ENCODE data around the gene PSTPIP2. TPM values are rescaled to one million over a fixed set of nuclear protein-coding genes. Genes with fewer than 3 reads are reported as not detected.
A peak's percentile ranks its signal among the peaks of the same experiment; 100 is the strongest.

The PSTPIP2 gene
- total RNA-seq, 1 donor from 2014 or later = 9.1 TPM

- Histone ChIP-seq H3K27me3 (ENCODE audit: insufficient read depth, low read length) (no peaks in the 10 kb centered on the region), H3K4me3 (ENCODE audit: insufficient read depth, low read depth, low read length) (no peak overlapping the region), H3K9ac (ENCODE audit: low read length) (no peak overlapping the region), H4K20me1 (ENCODE audit: insufficient read depth, low read length) (peaks cover 8% of the 10 kb centered on the region), H2AFZ (ENCODE audit: low read depth, low read length) (no peak overlapping the region), H3K4me2 (ENCODE audit: low read length) (no peak overlapping the region), H3K27ac (ENCODE audit: low read depth, low read length) (no peak overlapping the region), H3K9me3 (ENCODE audit: insufficient read depth, low read depth, low read length) (no peaks in the 10 kb centered on the region), H3K4me1 (ENCODE audit: insufficient read depth, low read length) (peaks cover 3% of the 10 kb centered on the region), H3K79me2 (ENCODE audit: insufficient read depth, low read length) (no peaks in the 10 kb centered on the region), H3K36me3 (ENCODE audit: insufficient read depth, low read length) (peaks cover 37% of the 10 kb centered on the region)
- FAIRE-seq (no peak), DNase-seq (ENCODE audit: low read depth) (no peak)
- no peak overlapping the region for H3K4me3 Mint-ChIP-seq (ENCODE audit: unreplicated experiment)
- TF ChIP-seq CTCF (IDR thresholded peaks at IDR 0.05; ENCODE audit: insufficient read depth, low read depth, low read length) (no peak), EZH2 (IDR thresholded peaks at IDR 0.05; ENCODE audit: insufficient read depth, low read length) (no peak)
- no peaks in the 10 kb centered on the region for H3K4me1 Mint-ChIP-seq (ENCODE audit: low read depth, unreplicated experiment)
- no peaks in the 10 kb centered on the region for H3K27me3 Mint-ChIP-seq (ENCODE audit: low read depth, unreplicated experiment)
- no peak overlapping the region for H3K27ac Mint-ChIP-seq (ENCODE audit: unreplicated experiment)
- H3K36me3 Mint-ChIP-seq (ENCODE audit: low read depth, unreplicated experiment) = peaks cover 9% of the 10 kb centered on the region
- no peaks in the 10 kb centered on the region for H3K9me3 Mint-ChIP-seq (ENCODE audit: unreplicated experiment)
Measured at GRCh38 chr18:46079336-46079735, 7.3 kb upstream of the PSTPIP2 start.

- H3K27me3 Mint-ChIP-seq (ENCODE audit: low read depth, unreplicated experiment) = no peaks in the 10 kb centered on the region
- no peak overlapping the region for H3K27ac Mint-ChIP-seq (ENCODE audit: unreplicated experiment)
- Histone ChIP-seq H3K27me3 (ENCODE audit: insufficient read depth, low read length) (no peaks in the 10 kb centered on the region), H3K79me2 (ENCODE audit: insufficient read depth, low read length) (peaks cover 9% of the 10 kb centered on the region), H3K4me1 (ENCODE audit: insufficient read depth, low read length) (peaks cover 22% of the 10 kb centered on the region), H3K4me3 (ENCODE audit: insufficient read depth, low read depth, low read length) (no peak overlapping the region), H3K9ac (ENCODE audit: low read length) (no peak overlapping the region), H3K9me3 (ENCODE audit: insufficient read depth, low read depth, low read length) (no peaks in the 10 kb centered on the region), H3K27ac (ENCODE audit: low read depth, low read length) (no peak overlapping the region), H2AFZ (ENCODE audit: low read depth, low read length) (no peak overlapping the region), H4K20me1 (ENCODE audit: insufficient read depth, low read length) (peaks cover 8% of the 10 kb centered on the region), H3K4me2 (ENCODE audit: low read length) (no peak overlapping the region), H3K36me3 (ENCODE audit: insufficient read depth, low read length) (no peaks in the 10 kb centered on the region)
- H3K4me1 Mint-ChIP-seq (ENCODE audit: low read depth, unreplicated experiment) = peaks cover 8% of the 10 kb centered on the region
- FAIRE-seq (peak; percentile 37), DNase-seq (ENCODE audit: low read depth) (no peak)
- H3K4me3 Mint-ChIP-seq (ENCODE audit: unreplicated experiment) = no peak overlapping the region
- TF ChIP-seq CTCF (IDR thresholded peaks at IDR 0.05; ENCODE audit: insufficient read depth, low read depth, low read length) = peak; percentile 66
- no peak for TF ChIP-seq EZH2 (IDR thresholded peaks at IDR 0.05; ENCODE audit: insufficient read depth, low read length)
- no peaks in the 10 kb centered on the region for H3K9me3 Mint-ChIP-seq (ENCODE audit: unreplicated experiment)
- no peaks in the 10 kb centered on the region for H3K36me3 Mint-ChIP-seq (ENCODE audit: low read depth, unreplicated experiment)
Measured at GRCh38 chr18:46073474-46074331, 1.6 kb upstream of the PSTPIP2 start.

GRCh38 chr18:46072959-46073358 is 899 bp upstream of the PSTPIP2 start:
- peak overlapping the region; percentile 77 for H3K27ac Mint-ChIP-seq (ENCODE audit: unreplicated experiment)
- no peaks in the 10 kb centered on the region for H3K9me3 Mint-ChIP-seq (ENCODE audit: unreplicated experiment)

More at GRCh38 chr18:46072959-46073358, 899 bp upstream of the PSTPIP2 start:
- Histone ChIP-seq H3K4me3 (ENCODE audit: insufficient read depth, low read depth, low read length) (no peak overlapping the region), H3K4me1 (ENCODE audit: insufficient read depth, low read length) (peaks cover 23% of the 10 kb centered on the region), H2AFZ (ENCODE audit: low read depth, low read length) (no peak overlapping the region), H3K27me3 (ENCODE audit: insufficient read depth, low read length) (no peaks in the 10 kb centered on the region), H3K27ac (ENCODE audit: low read depth, low read length) (no peak overlapping the region), H3K9me3 (ENCODE audit: insufficient read depth, low read depth, low read length) (no peaks in the 10 kb centered on the region), H3K4me2 (ENCODE audit: low read length) (no peak overlapping the region), H3K9ac (ENCODE audit: low read length) (no peak overlapping the region), H4K20me1 (ENCODE audit: insufficient read depth, low read length) (peaks cover 8% of the 10 kb centered on the region), H3K79me2 (ENCODE audit: insufficient read depth, low read length) (peaks cover 11% of the 10 kb centered on the region), H3K36me3 (ENCODE audit: insufficient read depth, low read length) (no peaks in the 10 kb centered on the region)
- no peaks in the 10 kb centered on the region for H3K36me3 Mint-ChIP-seq (ENCODE audit: low read depth, unreplicated experiment)
- no peaks in the 10 kb centered on the region for H3K27me3 Mint-ChIP-seq (ENCODE audit: low read depth, unreplicated experiment)
- H3K4me3 Mint-ChIP-seq (ENCODE audit: unreplicated experiment) = peak overlapping the region; percentile 80
- no peak for DNase-seq (ENCODE audit: low read depth)
- FAIRE-seq = no peak
- H3K4me1 Mint-ChIP-seq (ENCODE audit: low read depth, unreplicated experiment) = peaks cover 8% of the 10 kb centered on the region
- TF ChIP-seq CTCF (IDR thresholded peaks at IDR 0.05; ENCODE audit: insufficient read depth, low read depth, low read length) = no peak
- no peak for TF ChIP-seq EZH2 (IDR thresholded peaks at IDR 0.05; ENCODE audit: insufficient read depth, low read length)

Data from astrocyte (in vitro differentiated cells and primary cell).